ENCODE measurements around the gene BBS9. TPM values are rescaled to one million over a fixed set of nuclear protein-coding genes. Genes with fewer than 3 reads are reported as not detected.

BBS9 gene
- total RNA-seq, 2 experiments from 2014 or later: 16.0 to 20.4 TPM

DNA sequence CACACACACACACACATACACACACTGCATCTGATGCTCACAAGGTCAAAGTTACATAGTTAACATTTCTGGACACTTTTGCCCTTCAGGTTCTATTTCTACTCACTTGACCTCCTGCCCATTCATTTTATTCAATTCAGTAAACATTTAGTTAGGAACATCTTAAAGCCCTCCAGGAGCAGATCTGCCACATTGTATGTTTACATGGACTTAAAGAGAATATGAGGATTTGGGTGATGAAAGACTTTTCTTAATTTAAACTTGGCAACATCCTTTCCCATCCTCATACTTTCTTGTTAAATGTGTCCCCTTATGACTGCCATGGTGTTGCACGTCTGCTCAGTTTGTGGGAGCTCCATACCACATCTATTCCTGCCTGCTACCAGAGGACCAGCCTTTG is 453.2 kb downstream of the BBS9 start:
- ATAC-seq (ENCODE audit: poor library complexity) (no peak), DNase-seq (no peak)
- CTCF ChIA-PET: no interaction called here
- intact Hi-C loops (cut with DNase I, micrococcal nuclease): no loop called here
- Histone ChIP-seq H3K4me1 (ENCODE audit: insufficient read depth, low read length) (no peaks in the 10 kb centered on the region), H3K27me3 (ENCODE audit: control insufficient read depth in 1 of 2, insufficient read depth in 2 of 2, low read length in 2 of 2) (no peaks in the 10 kb centered on the region), H3K4me3 (ENCODE audit: low read length) (no peak overlapping the region), H3K27ac (ENCODE audit: low read depth in 1 of 2, low read length in 2 of 2) (no peak overlapping the region), H3K36me3 (ENCODE audit: insufficient read depth, low read length) (no peaks in the 10 kb centered on the region), H3K9me3 (ENCODE audit: control insufficient read depth in 1 of 2, insufficient read depth in 1 of 2, low read length in 2 of 2) (no peaks in the 10 kb centered on the region)
- H3K4me3 Mint-ChIP-seq: no peak overlapping the region
- no peaks in the 10 kb centered on the region for H3K9me3 Mint-ChIP-seq
- TF ChIP-seq, protein P1, sequence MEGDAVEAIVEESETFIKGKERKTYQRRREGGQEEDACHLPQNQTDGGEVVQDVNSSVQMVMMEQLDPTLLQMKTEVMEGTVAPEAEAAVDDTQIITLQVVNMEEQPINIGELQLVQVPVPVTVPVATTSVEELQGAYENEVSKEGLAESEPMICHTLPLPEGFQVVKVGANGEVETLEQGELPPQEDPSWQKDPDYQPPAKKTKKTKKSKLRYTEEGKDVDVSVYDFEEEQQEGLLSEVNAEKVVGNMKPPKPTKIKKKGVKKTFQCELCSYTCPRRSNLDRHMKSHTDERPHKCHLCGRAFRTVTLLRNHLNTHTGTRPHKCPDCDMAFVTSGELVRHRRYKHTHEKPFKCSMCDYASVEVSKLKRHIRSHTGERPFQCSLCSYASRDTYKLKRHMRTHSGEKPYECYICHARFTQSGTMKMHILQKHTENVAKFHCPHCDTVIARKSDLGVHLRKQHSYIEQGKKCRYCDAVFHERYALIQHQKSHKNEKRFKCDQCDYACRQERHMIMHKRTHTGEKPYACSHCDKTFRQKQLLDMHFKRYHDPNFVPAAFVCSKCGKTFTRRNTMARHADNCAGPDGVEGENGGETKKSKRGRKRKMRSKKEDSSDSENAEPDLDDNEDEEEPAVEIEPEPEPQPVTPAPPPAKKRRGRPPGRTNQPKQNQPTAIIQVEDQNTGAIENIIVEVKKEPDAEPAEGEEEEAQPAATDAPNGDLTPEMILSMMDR (IDR thresholded peaks at IDR 0.05): no peak
- H3K36me3 Mint-ChIP-seq (ENCODE audit: low read depth): peaks cover 3% of the 10 kb centered on the region
- no peaks in the 10 kb centered on the region for H3K4me1 Mint-ChIP-seq (ENCODE audit: low read depth)
- no peaks in the 10 kb centered on the region for H3K27me3 Mint-ChIP-seq
- POLR2A ChIA-PET: no interaction called here
- no peak overlapping the region for H3K27ac Mint-ChIP-seq

DNA sequence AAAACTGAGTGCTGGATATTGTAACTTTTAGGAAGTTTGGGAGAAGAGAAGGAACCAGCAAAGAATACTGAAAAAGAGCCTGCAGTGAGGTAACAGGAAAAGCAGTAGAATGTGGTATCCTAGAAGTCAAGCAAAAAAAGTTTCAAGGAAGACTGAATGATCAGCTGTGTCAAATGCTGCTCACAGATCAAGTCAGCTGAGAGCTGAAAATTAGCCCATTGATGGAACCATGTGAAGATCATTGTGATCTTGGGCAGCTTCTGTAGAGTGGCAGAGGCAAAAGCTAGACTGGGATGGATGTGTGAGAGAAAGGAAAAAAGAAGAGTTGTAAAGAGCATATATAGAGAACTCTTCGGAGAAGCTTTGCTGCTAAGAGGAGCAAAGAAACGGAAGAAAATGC is 460.5 kb downstream of the BBS9 start:
- no peak for ATAC-seq (ENCODE audit: poor library complexity)

DNA sequence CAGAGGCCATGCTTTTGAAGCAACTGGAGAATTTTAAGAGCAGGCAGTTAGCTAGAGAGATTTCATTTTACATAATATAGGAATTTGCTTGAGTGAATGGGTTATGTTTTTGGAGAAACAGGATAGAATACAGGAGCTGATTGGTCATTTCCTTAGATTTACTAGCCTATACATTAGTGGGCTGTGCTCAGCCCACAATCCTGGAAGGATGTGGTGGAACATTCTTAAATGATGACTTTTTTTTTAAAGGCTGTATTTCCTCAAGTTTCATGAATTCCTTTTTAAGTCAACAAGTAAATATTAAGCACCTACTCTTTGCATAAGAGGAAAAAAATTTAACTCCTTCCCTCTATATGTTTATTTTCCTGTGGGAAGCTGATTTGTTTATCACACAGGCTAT is 461.6 kb downstream of the BBS9 start:
- CTCF ChIA-PET: no interaction called here
- POLR2A ChIA-PET: interaction anchor here (0.8 kb wide), 1 partner anchor 15 kb away, joined by 5 read pairs; no protein-coding TSS in a partner anchor
- Histone ChIP-seq H3K36me3 (ENCODE audit: insufficient read depth, low read length) (no peaks in the 10 kb centered on the region), H3K27ac (ENCODE audit: low read depth in 1 of 2, low read length in 2 of 2) (no peak overlapping the region), H3K9me3 (ENCODE audit: control insufficient read depth in 1 of 2, insufficient read depth in 1 of 2, low read length in 2 of 2) (no peaks in the 10 kb centered on the region), H3K4me3 (ENCODE audit: low read length) (no peak overlapping the region), H3K4me1 (ENCODE audit: insufficient read depth, low read length) (no peaks in the 10 kb centered on the region), H3K27me3 (ENCODE audit: control insufficient read depth in 1 of 2, insufficient read depth in 2 of 2, low read length in 2 of 2) (no peaks in the 10 kb centered on the region)
- H3K4me1 Mint-ChIP-seq (ENCODE audit: low read depth): no peaks in the 10 kb centered on the region
- H3K27me3 Mint-ChIP-seq: no peaks in the 10 kb centered on the region
- TF ChIP-seq, protein P1 (IDR thresholded peaks at IDR 0.05): no peak
- no peaks in the 10 kb centered on the region for H3K9me3 Mint-ChIP-seq
- no peak overlapping the region for H3K27ac Mint-ChIP-seq
- no peaks in the 10 kb centered on the region for H3K36me3 Mint-ChIP-seq (ENCODE audit: low read depth)
- no peak overlapping the region for H3K4me3 Mint-ChIP-seq
- DNase-seq (no peak), ATAC-seq (ENCODE audit: poor library complexity) (no peak)
- intact Hi-C loops (cut with DNase I, micrococcal nuclease): no loop called here

More for the DNA sequence above, 460.5 kb downstream of the BBS9 start:
- Mint-ChIP-seq H3K9me3 (no peaks in the 10 kb centered on the region), H3K4me1 (ENCODE audit: low read depth) (no peaks in the 10 kb centered on the region), H3K4me3 (no peak overlapping the region), H3K27ac (no peak overlapping the region), H3K36me3 (ENCODE audit: low read depth) (no peaks in the 10 kb centered on the region), H3K27me3 (no peaks in the 10 kb centered on the region)
- H3K4me3 ChIP-seq (ENCODE audit: low read length): no peak overlapping the region
- no peak overlapping the region for H3K27ac ChIP-seq (ENCODE audit: low read depth in 1 of 2, low read length in 2 of 2)
- H3K9me3 ChIP-seq (ENCODE audit: control insufficient read depth in 1 of 2, insufficient read depth in 1 of 2, low read length in 2 of 2): no peaks in the 10 kb centered on the region
- CTCF ChIA-PET: no interaction called here
- intact Hi-C loops (cut with DNase I, micrococcal nuclease): no loop called here
- H3K36me3 ChIP-seq (ENCODE audit: insufficient read depth, low read length): no peaks in the 10 kb centered on the region
- POLR2A ChIA-PET: no interaction called here
- DNase-seq: no peak
- H3K27me3 ChIP-seq (ENCODE audit: control insufficient read depth in 1 of 2, insufficient read depth in 2 of 2, low read length in 2 of 2): no peaks in the 10 kb centered on the region
- TF ChIP-seq, protein P1 (IDR thresholded peaks at IDR 0.05): no peak
- H3K4me1 ChIP-seq (ENCODE audit: insufficient read depth, low read length): no peaks in the 10 kb centered on the region
